ENCODE data around the gene ZNF579. TPM values are rescaled to one million over a fixed set of nuclear protein-coding genes. Genes with fewer than 3 reads are reported as not detected.

The ZNF579 gene
- total RNA-seq, 1 experiment from 2014 or later, result 19.9 TPM

GRCh38 chr19:55600662-55601028, 20.0 kb upstream of the ZNF579 start:
- H3K9me3 ChIP-seq (ENCODE audit: control insufficient read depth, low read depth, low read length), result no peaks in the 10 kb centered on the region
- H3K18ac ChIP-seq (ENCODE audit: insufficient read length, low read depth, low read length), result peak overlapping the region; percentile 54
- H3K27ac Mint-ChIP-seq, result no peak overlapping the region; a peak in 1 of 7 replicates
- no peaks in the 10 kb centered on the region for H3K79me1 ChIP-seq (ENCODE audit: insufficient read depth, low read depth, low read length, poor library complexity, severe bottlenecking)
- peaks cover 4% of the 10 kb centered on the region for H3K23me2 ChIP-seq (ENCODE audit: insufficient read length, low read depth, low read length, poor library complexity, severe bottlenecking)
- H3K4me2 ChIP-seq (ENCODE audit: insufficient read depth, insufficient read length, low read length), result peak overlapping the region; percentile 75
- no peaks in the 10 kb centered on the region for H3K27me3 ChIP-seq (ENCODE audit: insufficient read depth, low read length)
- WGBS (ENCODE audit: extremely low coverage, insufficient read length, low lambda C conversion rate), result no CpG with 5 or more reads among the region's 15 CpGs
- no peak overlapping the region for H2AFZ ChIP-seq (ENCODE audit: low read length)
- H2BK20ac ChIP-seq (ENCODE audit: low read depth, low read length, poor library complexity, severe bottlenecking), result no peak overlapping the region
- no peak overlapping the region for H3K27ac ChIP-seq (ENCODE audit: insufficient read length, low read depth, low read length)
- H3K4me3 Mint-ChIP-seq, result peak overlapping the region; percentile 57 to 78
- no peak overlapping the region for H3K4ac ChIP-seq (ENCODE audit: low read depth, low read length)
- no peak overlapping the region for H2BK5ac ChIP-seq (ENCODE audit: insufficient read length, low read length)
- H3K4me1 Mint-ChIP-seq, result peaks cover 29 to 39% of the 10 kb centered on the region in 2 experiments
- no peak overlapping the region for H3K56ac ChIP-seq (ENCODE audit: insufficient read length, low read depth, low read length)
- H3K14ac ChIP-seq (ENCODE audit: insufficient read depth, low read length), result no peak overlapping the region
- peaks cover 15 to 21% (median 18%) of the 10 kb centered on the region in 3 experiments; a peak in 6 of 7 replicates for H3K36me3 Mint-ChIP-seq (ENCODE audit: insufficient read depth in 1 of 3, low read depth in 3 of 3)
- no peak overlapping the region for H3T11ph ChIP-seq (ENCODE audit: low read length)
- DNase-seq, result no peak
- no peak overlapping the region for H4K8ac ChIP-seq (replicated peaks; ENCODE audit: insufficient read length, low read depth, low read length)
- H2BK120ac ChIP-seq (ENCODE audit: low read depth, low read length, poor library complexity, severe bottlenecking), result no peak overlapping the region
- H3K9me3 Mint-ChIP-seq, result peaks cover 2 to 4% of the 10 kb centered on the region in 2 experiments; a peak in 2 of 5 replicates
- no peaks in the 10 kb centered on the region for H3K79me2 ChIP-seq (ENCODE audit: insufficient read depth, low read length)
- H2BK15ac ChIP-seq (ENCODE audit: low read depth, low read length), result no peak overlapping the region
- H4K91ac ChIP-seq (ENCODE audit: insufficient read length, low read depth, low read length), result no peak overlapping the region
- no peak overlapping the region for H2AK5ac ChIP-seq (ENCODE audit: insufficient read length, low read length)
- peaks cover 2% of the 10 kb centered on the region; the same call in 1 of the 2 replicates for H3K4me1 ChIP-seq (ENCODE audit: insufficient read depth, low read length)
- no peaks in the 10 kb centered on the region for H3K27me3 Mint-ChIP-seq (ENCODE audit: low read depth)
- H2BK12ac ChIP-seq (ENCODE audit: insufficient read length, low read depth, low read length), result no peak overlapping the region
- H3K9ac ChIP-seq (ENCODE audit: extremely low read depth, insufficient read length, low read length), result peak overlapping the region; percentile 33
- H3K23ac ChIP-seq (ENCODE audit: insufficient read length, low read depth, low read length), result no peak overlapping the region
- no peak overlapping the region for H4K5ac ChIP-seq (ENCODE audit: insufficient read length, low read depth, low read length)
- TF ChIP-seq CTCF (conservative IDR thresholded peaks at IDR 0.05), result no peak
- no peaks in the 10 kb centered on the region for H4K20me1 ChIP-seq (ENCODE audit: control insufficient read depth, insufficient read depth, insufficient read length)

Measured in H9 (cell line).